Effector CD4-positive, alpha-beta T cell (primary cell): Measurements from ENCODE around the gene SHCBP1.
A peak's percentile ranks its signal among the peaks of the same experiment; 100 is the strongest.

Experiments
- DNase-seq: peaks from one replicate; pipeline ENCODE4 v3.0.0-alpha.2; 2020

SHCBP1 gene

GRCh38 chr16:46614006-46614405 lies 7.2 kb downstream of the SHCBP1 start:
- DNase-seq, result no peak

GRCh38 chr16:46613352-46613751 lies 7.8 kb downstream of the SHCBP1 start:
- no peak for DNase-seq

DNA sequence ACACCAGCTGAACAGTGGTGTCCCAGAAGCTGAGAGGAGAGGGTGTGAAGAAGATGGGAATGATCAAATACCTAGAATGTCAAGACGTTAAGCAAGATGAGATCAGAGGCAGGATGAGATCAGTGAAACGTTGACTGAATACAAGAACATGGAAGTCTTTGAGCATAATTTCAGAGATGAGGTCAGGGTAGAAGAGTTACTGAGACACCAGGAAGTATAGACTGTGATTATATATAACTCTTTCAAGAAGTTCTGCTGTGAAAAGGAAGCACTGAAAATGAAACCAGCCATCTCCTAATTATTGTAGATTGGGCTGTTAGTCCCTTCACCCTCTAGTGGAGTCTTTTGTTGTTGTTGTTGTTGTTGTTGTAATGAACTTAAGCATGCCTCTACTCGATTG lies 9.1 kb downstream of the SHCBP1 start:
- no peak for DNase-seq

DNA sequence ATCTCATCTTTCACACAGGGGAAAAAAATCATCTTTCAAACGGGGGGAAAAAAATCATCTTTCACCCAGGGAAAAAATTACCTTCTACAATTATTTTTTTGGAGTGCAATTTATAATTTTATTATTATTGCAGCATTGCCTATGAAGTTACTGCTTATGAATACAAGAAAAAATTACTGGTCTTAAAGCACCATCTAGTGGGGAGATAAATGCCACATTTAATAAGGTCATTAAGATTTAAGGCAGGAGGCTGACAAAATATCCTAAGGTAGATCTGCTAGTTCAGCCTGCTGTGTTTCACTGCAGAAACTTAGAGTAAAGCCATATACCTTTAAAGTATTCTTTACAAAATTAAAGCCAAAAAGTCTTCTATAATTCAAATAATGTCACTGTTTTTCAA lies 13.7 kb downstream of the SHCBP1 start:
- DNase-seq, result no peak

DNA sequence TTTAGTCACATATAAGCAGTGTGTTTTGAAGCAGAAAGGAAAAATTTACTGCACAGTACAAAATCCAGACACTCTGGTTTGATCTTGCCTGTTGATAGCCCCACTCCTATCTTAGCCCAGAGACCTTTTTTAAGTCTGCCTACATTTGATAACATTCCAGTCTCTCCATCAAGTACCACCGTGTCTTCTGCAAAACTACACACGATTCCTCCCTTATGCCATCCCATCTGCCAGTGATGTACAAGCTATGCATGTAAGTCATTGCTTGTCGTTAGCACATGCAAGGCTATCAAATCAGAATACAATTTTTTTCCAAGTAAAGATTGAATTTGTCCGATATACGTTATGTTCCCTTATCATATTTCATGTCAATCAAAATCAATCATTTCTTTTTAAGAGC lies 14.9 kb downstream of the SHCBP1 start:
- DNase-seq, result no peak

DNA sequence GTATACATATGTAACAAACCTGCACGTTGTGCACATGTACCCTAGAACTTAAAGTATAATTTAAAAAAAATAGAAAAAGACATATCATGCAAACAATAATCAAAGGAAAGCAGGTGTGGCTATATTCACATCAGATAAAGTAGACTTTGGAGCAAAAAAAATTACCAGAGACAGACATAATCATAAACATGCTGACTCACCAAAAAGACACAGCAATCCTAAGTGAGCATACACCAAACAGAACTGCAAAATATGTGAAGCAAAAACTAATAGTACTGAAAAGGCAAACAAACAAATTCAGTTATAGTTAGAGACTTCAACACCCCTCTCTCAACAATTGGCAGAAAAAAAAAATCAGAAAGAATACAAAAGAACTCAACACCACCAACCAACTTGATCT lies 29.9 kb downstream of the SHCBP1 start:
- DNase-seq, result no peak

DNA sequence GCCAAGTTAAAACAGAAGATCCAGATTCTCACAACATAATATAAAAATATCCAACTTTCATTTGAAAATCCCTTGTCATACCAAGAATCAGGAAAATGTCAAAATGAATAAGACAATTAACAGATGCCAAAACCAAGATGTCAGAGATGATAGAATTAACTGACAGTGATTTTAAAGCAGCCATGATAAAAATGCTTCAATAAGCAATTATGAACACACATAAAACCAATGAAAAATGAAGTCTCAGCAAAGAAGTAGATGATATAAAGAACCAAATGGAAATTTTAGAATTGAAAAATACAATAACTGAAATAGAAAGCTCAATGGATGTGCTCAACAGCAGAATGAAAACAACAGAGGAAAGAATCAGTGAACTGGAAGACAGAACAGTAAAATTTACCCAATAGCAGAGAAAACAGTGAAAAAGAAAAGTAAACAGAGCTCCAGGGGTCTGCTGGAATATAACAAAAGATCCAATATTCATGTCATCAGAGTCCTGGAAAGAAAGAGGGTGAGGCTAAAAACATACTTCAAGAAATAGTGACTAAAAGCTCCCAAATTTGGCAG lies 35.1 kb downstream of the SHCBP1 start:
- no peak for DNase-seq

GRCh38 chr16:46583036-46583435 lies 38.1 kb downstream of the SHCBP1 start:
- no peak for DNase-seq

- no peak for DNase-seq
Observed at GRCh38 chr16:46582313-46582712, 38.9 kb downstream of the SHCBP1 start.

DNA sequence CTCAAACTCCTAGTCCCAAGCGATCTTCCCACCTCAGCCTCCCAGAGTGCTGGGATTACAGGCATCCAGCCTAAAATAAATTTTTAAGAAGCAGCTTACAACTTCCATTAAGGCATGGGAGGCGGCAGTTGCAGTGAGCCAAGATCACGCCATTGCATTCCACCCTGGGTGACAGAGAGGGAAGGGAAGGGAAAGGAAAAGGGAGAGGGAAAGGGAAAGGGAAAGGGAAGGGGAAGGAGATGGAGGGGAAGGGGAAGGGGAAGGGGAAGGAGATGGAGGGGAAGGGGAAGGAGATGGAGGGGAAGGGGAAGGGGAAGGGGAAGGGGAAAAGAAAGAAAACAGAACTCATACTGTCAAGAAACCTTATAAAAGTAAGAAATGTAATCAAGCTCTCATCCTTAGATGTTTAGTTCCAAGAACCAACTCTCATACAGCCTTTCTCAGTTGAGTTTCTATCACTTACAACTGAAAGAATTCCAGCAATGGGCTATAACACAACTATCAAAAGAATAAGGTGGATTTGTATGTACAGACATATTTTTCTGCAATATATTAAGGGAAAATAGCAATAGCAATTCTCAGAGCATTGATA lies 43.1 kb downstream of the SHCBP1 start:
- DNase-seq, result no peak

DNA sequence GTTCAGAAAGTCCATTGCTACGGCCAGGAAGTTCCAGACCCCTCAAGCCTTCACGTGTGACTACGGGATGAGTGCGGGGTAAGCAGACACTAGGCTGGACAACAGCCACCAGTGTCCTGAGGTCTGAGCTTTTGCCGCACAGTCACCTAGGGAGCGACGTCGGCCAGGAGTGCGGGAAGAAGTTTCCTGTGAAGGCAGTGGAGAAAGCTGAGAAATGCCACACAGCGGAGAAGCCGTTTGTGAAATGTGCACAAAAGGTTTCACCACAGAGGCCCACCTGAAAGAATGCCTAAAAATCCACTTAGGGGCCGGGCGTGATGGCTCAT lies 47.4 kb downstream of the SHCBP1 start:
- no peak for DNase-seq

DNA sequence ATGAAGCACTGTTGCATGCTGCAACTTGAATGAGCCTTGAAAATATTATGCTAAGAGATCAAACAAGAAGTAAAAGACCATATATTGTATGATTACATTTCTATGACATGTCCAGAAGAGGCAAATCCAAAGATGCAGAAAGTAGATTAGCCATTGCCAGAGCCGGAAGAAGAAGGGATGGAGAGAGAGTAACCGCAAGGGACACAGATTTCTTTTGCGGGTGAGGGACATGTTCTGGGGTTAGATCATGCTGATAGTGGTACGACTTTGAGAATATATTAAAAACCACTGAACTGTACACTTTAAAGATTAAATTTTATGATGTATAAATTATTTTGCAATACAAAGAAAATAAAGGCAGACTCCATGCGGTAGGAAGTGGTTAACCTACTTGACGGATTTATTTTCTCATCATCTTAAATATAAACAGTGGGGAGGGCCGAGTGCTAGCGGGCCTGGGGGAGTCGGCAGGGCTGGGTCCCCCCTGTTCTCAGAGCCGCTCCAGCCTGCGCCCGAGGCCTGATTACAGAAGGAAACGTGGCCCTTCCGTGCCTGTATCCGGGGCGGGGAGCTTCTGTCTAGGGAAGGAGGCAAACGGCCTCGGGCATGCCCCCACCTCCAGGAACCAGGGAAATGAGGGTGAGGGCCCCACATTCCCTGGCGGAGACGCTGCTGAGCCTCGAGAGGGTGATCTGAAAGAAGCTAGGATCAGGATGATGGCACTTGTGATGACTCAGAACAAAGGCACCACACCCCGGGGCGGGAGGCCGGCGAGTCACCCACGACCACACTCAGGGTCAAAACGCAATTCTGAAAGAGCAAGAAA lies 48.0 kb downstream of the SHCBP1 start:
- DNase-seq, result no peak

GRCh38 chr16:46569231-46569735 lies 51.9 kb downstream of the SHCBP1 start:
- no peak for DNase-seq

DNA sequence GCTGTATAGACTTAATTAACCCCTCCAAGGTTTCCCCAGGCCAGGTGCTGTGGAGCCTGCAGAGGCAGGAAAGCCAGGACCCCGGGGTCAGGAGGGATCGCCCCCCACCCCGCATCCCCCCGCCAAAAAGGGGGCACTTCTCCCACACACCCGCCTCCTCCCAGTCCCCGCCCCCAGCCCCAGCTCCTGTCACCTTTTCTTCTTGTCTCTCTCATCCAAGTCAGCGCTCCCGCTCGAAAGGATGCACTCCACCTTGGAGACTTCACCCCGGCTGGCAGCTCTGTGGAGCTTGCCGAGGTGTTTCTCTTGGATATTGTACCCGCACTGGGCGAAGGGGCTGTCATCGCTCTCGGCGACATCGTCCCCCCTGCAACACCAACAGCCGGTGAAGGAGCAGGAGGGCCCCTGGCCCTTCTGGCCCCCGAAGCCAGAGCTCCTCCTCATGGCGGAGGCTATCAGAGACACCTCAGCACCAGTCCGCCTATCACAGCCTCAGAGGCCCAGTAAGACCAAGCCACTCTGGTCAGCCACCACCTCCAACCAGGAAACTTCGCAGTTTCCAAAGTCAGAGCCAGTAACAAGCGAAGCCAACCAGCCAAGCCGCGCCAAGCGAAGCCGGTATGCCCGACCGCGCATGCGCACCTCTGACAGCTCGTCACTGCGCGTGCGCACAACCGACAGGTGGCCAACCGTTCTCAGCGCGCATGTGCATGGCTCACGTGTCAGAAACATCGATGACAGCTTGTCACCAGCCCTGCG lies 52.5 kb downstream of the SHCBP1 start:
- DNase-seq, result no peak

GRCh38 chr16:46562979-46563378 lies 58.2 kb downstream of the SHCBP1 start:
- DNase-seq, result no peak

GRCh38 chr16:46558018-46558417 lies 63.2 kb downstream of the SHCBP1 start:
- DNase-seq, result no peak

DNA sequence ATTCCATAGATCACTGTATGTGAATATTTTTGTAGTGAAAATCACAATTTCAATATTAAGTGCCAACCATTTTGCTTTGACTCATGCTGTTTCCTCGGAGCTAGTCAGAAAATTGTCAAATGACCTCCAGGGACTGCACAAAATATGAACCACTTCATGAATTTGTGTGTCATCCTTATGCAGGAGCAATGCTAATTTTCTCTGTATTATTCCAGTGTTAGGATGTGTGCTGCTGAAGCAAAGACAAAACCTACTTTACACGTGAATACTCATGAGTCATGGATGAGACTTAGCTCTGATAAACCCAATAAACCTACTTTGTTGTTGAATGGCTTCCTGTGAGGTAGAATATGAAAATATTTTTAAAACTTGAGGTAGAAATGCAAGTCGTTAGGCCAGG lies 65.2 kb downstream of the SHCBP1 start:
- no peak for DNase-seq

DNA sequence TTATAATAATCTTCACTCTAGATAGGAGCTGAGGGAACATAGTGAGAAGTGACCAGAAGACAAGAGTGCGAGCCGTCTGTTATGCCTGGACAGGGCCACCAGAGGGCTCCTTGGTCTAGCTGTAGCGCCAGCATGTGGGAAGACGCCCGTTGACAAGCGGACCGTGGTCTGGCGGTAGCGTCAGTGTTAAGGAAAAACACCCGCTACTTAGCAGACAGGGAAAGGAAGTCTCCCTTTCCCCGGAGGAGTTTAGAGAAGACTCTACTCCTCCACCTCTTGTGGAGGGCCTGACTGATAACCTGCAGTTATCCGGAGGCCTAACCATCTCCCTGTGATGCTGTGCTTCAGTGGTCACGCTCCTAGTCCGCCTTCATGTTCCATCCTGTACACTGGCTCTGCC lies 66.7 kb downstream of the SHCBP1 start:
- DNase-seq, result peak; percentile 22

DNA sequence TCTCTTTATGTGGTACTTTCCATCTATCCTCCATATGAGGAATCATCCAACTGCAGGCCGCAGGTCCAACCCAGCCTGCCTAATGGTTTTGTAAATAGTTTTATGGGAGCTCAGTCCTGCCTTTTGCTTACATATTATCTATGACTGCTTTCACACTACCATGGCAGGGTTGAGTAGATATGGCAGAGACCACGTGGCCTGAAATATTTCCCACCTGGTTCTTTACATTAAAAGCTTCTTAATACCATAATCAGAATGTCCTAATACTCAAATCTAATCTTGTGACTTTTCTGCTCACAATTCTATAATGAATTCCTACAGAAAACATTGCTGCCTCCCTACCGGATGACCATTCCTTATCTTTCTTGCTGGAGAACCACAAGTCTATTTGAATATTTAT lies 71.7 kb downstream of the SHCBP1 start:
- DNase-seq, result no peak
